ENCODE results near the gene CELF5. TPM values are rescaled to one million over a fixed set of nuclear protein-coding genes. Genes with fewer than 3 reads are reported as not detected.
"Not testable (repeated sequence)": the region's sequence is repeated elsewhere in the genome, so short reads cannot be mapped to it uniquely, and the experiment has no call there.

Gene CELF5
- polyA plus RNA-seq, 3 donors: 0.01 to 0.63 (median 0.56) TPM

DNA sequence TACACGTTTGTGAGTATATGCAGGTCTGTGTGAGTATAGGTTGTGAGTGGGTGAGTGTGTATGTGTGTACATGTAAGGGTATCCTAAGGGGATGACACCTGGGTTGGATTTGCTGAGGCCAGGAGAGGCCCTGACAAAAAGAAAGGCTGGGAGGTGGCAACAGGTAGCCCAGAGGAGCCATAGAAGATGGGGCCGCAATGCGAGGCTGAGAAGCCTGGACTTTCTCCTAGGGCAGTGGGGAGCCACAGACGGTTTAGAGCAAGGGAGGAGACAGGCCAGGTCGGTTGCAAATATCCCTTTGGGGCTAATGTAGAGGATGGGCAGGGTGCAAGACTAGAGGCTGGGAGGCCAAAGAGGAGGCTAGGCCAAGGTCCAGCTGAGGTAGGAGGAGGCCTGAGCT, 54.3 kb downstream of the CELF5 start:
- no peak overlapping the region for H3K27ac ChIP-seq (ENCODE audit: low read depth, low read length)
- 66 to 87% (median 78%) methylated on average over 5 of the region's 5 CpGs for WGBS, 3 donors

GRCh38 chr19:3279306-3279705, 54.8 kb downstream of the CELF5 start:
- H3K27ac ChIP-seq (ENCODE audit: low read depth, low read length): no peak overlapping the region
- WGBS, 3 donors: 77 to 81% (median 80%) methylated on average over 7 of the region's 7 CpGs

DNA sequence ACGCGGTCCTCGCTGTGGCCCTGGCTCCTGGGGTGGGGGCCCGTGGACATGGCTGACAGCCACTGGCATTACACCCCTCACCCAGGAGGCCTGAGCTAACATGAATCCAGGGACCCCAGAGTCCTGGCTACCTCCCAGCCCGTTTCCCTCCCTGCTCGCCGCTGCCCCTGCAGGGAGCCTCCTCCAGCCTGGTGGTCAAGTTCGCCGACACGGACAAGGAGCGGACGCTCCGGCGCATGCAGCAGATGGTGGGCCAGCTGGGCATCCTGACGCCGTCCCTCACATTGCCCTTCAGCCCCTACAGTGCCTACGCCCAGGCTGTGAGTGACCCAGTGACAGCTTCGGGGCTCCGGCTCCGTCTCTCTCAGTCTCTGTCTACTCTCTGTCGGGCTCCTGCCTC, 56.6 kb downstream of the CELF5 start:
- 79 to 84% (median 80%) methylated on average over 21 of the region's 21 CpGs for WGBS, 3 donors
- no peak overlapping the region for H3K27ac ChIP-seq (ENCODE audit: low read depth, low read length)

GRCh38 chr19:3282155-3282554, 57.7 kb downstream of the CELF5 start:
- 76 to 82% (median 80%) methylated on average over 14 of the region's 14 CpGs for WGBS, 3 donors
- H3K27ac ChIP-seq (ENCODE audit: low read depth, low read length): no peak overlapping the region

GRCh38 chr19:3282564-3282963, 58.1 kb downstream of the CELF5 start:
- WGBS, 3 donors: 59 to 73% (median 70%) methylated on average over 6 of the region's 6 CpGs
- H3K27ac ChIP-seq (ENCODE audit: low read depth, low read length): no peak overlapping the region

DNA sequence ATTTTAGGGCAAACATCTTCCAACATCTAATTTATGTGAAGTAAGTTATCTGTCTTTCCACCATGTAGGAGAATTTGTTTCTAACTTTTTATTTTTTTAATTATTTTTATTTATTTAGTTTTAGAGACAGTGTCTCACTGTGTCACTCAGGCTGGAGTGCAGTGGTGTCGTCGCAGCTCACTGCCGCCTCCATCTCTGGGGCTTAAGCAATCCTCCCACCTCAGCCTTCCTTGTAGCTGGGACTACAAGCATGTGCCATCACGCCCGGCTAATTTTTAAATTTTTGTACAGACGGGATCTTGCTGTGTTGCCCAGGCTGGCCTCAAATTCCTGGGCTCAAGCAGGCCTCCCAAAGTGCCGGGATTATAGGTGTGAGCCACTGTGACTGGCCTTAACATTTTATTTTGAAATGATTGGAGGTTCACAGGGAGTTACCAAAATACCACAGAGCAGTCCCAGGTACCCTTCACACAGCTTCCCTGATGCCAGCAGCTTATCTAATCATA, 58.8 kb downstream of the CELF5 start:
- WGBS, 3 donors: 77 to 80% (median 77%) methylated on average over 7 of the region's 7 CpGs
- H3K27ac ChIP-seq (ENCODE audit: low read depth, low read length): no peak overlapping the region

- H3K27ac ChIP-seq (ENCODE audit: low read depth, low read length): no peak overlapping the region
- 61 to 68% (median 62%) methylated on average over 17 of the region's 17 CpGs for WGBS, 3 donors
Measured at GRCh38 chr19:3283886-3284657, 59.6 kb downstream of the CELF5 start.

- no peak overlapping the region for H3K27ac ChIP-seq (ENCODE audit: low read depth, low read length)
- 2 to 4% (median 3%) methylated on average over 35 to 36 of the region's 38 CpGs for WGBS, 3 donors
Measured at GRCh38 chr19:3284759-3285646, 60.5 kb downstream of the CELF5 start.

DNA sequence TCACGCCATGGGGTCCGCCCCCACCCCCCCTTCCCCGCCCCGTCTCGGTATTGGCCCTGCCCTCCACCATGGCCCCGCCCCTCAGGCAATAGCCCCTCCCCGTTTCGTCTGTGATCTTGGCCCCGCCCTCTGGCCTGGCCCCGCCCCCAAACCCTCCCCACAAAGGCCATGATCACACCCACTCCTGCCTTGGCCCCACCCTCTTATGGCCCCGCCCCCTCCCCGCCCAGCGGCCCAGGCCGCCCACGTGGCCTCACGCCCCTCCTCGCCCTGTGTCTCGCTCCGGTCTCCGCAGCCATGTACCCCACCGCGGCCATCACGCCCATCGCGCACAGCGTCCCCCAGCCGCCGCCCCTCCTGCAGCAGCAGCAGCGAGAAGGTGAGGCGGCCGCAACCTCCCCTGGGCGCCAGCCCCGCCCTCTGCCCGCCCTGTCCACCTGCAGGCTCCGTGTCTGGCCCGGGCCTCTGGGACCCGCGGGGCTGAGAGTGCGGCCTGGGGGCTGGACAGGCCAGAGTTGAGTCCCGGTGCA, 61.3 kb downstream of the CELF5 start:
- no peak overlapping the region for H3K27ac ChIP-seq (ENCODE audit: low read depth, low read length)
- 3 to 7% (median 4%) methylated on average over 38 to 39 of the region's 40 CpGs for WGBS, 3 donors

DNA sequence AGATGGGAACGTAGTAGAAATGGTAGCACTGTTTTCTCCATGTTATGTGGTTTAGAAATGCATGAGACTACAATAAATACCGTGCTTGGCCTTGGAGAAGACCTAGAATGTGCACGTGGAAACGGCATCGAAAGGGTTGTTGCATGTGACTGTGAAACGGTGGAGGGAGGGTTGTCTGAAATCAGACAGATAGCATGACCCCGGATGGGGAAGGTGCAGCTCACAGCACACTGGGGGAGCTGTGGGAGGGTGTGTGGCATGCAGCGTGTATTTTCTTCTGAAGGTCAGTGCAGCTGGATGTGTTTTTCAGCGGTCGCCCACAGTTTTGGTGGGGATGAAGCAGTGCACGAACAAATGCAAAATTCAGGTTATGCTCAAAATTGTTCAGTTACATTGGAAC, 63.4 kb downstream of the CELF5 start:
- WGBS, 3 donors: 44 to 55% (median 45%) methylated on average over 11 of the region's 11 CpGs
- no peak overlapping the region for H3K27ac ChIP-seq (ENCODE audit: low read depth, low read length)

GRCh38 chr19:3288437-3288836, 64.0 kb downstream of the CELF5 start:
- H3K27ac ChIP-seq (ENCODE audit: low read depth, low read length): not testable (repeated sequence)
- WGBS, 3 donors: 74 to 91% (median 87%) methylated on average over 5 of the region's 5 CpGs

DNA sequence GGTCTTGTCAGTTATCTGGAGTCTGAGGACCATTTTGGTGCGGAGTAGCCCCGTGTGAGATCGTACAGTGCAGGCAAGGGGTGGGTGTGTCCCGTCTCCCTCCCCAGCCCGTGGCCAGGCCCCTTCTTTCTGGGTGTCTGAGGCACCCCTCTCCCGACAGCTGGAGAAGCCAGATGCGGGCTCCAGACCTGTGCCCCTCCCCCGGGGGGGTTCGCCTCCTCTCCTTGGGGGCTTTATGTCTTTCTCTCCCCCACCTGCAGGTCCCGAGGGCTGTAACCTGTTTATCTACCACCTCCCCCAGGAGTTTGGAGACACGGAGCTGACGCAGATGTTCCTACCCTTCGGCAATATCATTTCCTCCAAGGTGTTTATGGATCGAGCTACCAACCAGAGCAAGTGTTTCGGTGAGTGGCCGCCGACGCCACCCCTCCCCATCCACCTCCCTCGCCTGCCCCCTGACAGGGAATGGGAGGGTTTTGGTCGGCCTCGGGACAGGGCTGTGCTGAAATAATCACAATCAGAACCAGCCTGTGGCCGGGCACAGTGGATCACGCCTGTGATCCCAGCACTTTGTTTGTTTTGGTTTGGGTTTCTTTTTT, 65.6 kb downstream of the CELF5 start:
- H3K27ac ChIP-seq (ENCODE audit: low read depth, low read length): no peak overlapping the region
- 26 to 41% (median 30%) methylated on average over 22 to 23 of the region's 23 CpGs for WGBS, 3 donors

- 85 to 93% (median 86%) methylated on average over 6 of the region's 6 CpGs for WGBS, 3 donors
- H3K27ac ChIP-seq (ENCODE audit: low read depth, low read length): not testable (repeated sequence)
Measured at GRCh38 chr19:3290858-3291257, 66.4 kb downstream of the CELF5 start.

DNA sequence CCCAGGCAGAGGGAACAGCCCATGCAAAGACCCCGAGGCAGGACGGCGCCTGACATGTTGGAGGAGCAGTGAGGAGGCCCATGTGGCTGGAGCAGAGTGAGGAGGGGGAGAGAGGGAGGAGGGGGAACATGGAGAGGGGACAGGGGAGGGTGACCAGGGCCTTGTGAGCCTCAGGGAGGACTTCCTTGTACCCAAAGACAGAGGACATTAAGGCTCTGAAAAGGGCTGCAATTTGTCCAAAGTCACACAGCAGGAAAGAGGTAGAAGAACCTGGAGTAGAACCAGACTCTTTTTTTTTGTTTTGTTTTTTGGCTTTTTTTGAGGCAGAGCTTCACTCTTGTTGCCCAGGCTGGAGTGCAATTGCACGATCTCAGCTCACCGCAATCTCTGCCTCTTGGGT, 67.2 kb downstream of the CELF5 start:
- WGBS, 3 donors: 71 to 74% (median 72%) methylated on average over 5 of the region's 5 CpGs

GRCh38 chr19:3292958-3293529, 68.6 kb downstream of the CELF5 start:
- 75 to 82% (median 80%) methylated on average over 22 to 23 of the region's 23 CpGs for WGBS, 3 donors
- H3K27ac ChIP-seq (ENCODE audit: low read depth, low read length): no peak overlapping the region

More for the DNA sequence above, 67.2 kb downstream of the CELF5 start:
- no peak overlapping the region for H3K27ac ChIP-seq (ENCODE audit: low read depth, low read length)

GRCh38 chr19:3293560-3293959, 69.1 kb downstream of the CELF5 start:
- WGBS, 3 donors: 80 to 87% (median 83%) methylated on average over 9 of the region's 9 CpGs
- H3K27ac ChIP-seq (ENCODE audit: low read depth, low read length): no peak overlapping the region

- no peak overlapping the region for H3K27ac ChIP-seq (ENCODE audit: low read depth, low read length)
- 77 to 84% (median 82%) methylated on average over 20 of the region's 20 CpGs for WGBS, 3 donors
Measured at GRCh38 chr19:3294080-3294850, 69.8 kb downstream of the CELF5 start.

DNA sequence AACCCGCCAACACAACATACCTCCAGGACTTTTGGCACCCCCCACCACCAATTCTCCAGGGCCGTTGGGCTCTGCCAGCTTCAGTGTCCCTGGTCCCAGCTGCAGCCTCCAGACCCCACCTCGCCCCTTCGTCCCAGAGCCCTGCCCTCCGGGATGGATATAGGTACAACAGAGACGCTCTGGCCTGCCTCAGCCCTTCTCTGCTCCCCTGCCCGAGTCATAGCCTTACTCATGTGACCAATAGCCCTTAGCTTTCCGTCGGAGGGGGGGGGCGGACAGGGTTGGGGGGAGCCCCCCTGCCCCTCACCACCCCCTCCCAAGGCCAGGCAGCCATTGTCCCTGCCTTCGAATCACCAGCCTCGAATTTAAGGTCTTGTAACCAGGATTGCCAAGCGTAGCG, 71.1 kb downstream of the CELF5 start:
- WGBS, 3 donors: 49 to 59% (median 50%) methylated on average over 14 of the region's 14 CpGs
- H3K27ac ChIP-seq (ENCODE audit: low read depth, low read length): no peak overlapping the region

Data from adipose tissue (tissue), 3 donors.